ENCODE measurements around the gene DSTYK. TPM values are rescaled to one million over a fixed set of nuclear protein-coding genes. Genes with fewer than 3 reads are reported as not detected.

Gene DSTYK
- total and polyA plus RNA-seq, 2 donors: 8.6 to 15.5 TPM

GRCh38 chr1:205141236-205142101 is 70.0 kb downstream of the DSTYK start:
- Histone ChIP-seq H3K4me3 (ENCODE audit: low read depth, low read length) (no peak overlapping the region), H3K36me3 (ENCODE audit: insufficient read depth) (no peaks in the 10 kb centered on the region), H3K4me1 (ENCODE audit: insufficient read depth) (no peaks in the 10 kb centered on the region), H3K27ac (ENCODE audit: low read depth) (no peak overlapping the region)
- 19% methylated on average over 12 of the region's 12 CpGs for WGBS
- DNase-seq (ENCODE audit: extremely low spot score): peak; percentile 66

- 70% methylated on average over 4 of the region's 4 CpGs for WGBS
- no peaks in the 10 kb centered on the region for H3K36me3 ChIP-seq (ENCODE audit: insufficient read depth)
- H3K4me1 ChIP-seq (ENCODE audit: insufficient read depth): no peaks in the 10 kb centered on the region
- no peak for DNase-seq (ENCODE audit: extremely low spot score)
- H3K4me3 ChIP-seq (ENCODE audit: low read depth, low read length): no peak overlapping the region
- H3K27ac ChIP-seq (ENCODE audit: low read depth): no peak overlapping the region
Observed at GRCh38 chr1:205140113-205140512, 71.4 kb downstream of the DSTYK start.

GRCh38 chr1:205137901-205138300 is 73.6 kb downstream of the DSTYK start:
- Histone ChIP-seq H3K4me3 (ENCODE audit: low read depth, low read length) (no peak overlapping the region), H3K36me3 (ENCODE audit: insufficient read depth) (no peaks in the 10 kb centered on the region), H3K27ac (ENCODE audit: low read depth) (no peak overlapping the region), H3K4me1 (ENCODE audit: insufficient read depth) (no peaks in the 10 kb centered on the region)
- DNase-seq (ENCODE audit: extremely low spot score): no peak
- WGBS: 74% methylated on average over 3 of the region's 3 CpGs

DNA sequence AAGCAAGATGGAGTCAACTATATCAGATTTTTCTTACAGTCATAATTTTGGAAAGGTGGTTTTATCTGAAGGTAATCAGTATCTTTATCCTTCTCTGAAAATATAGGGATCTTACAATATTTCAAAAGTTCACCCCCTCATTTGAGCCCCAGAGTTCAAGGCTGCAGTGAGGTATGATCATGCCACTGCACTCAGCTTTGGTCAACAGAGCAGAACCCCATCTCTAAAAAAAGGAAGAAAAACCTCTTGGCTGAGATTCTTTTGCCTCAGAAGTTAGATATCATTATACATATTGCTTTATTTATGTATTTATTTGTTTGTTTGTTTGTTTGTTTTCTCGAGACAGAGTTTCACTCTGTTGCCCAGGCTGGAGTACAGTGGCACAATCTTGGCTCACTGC is 78.2 kb downstream of the DSTYK start:
- no peaks in the 10 kb centered on the region for H3K36me3 ChIP-seq (ENCODE audit: insufficient read depth)
- H3K4me1 ChIP-seq (ENCODE audit: insufficient read depth): no peaks in the 10 kb centered on the region
- WGBS: 71% methylated on average over 1 of the region's 1 CpG
- no peak overlapping the region for H3K27ac ChIP-seq (ENCODE audit: low read depth)
- no peak for DNase-seq (ENCODE audit: extremely low spot score)
- no peak overlapping the region for H3K4me3 ChIP-seq (ENCODE audit: low read depth, low read length)

GRCh38 chr1:205129447-205130029 is 82.0 kb downstream of the DSTYK start:
- 82% methylated on average over 4 of the region's 4 CpGs for WGBS
- no peak for DNase-seq (ENCODE audit: extremely low spot score)
- no peaks in the 10 kb centered on the region for H3K4me1 ChIP-seq (ENCODE audit: insufficient read depth)
- no peak overlapping the region for H3K4me3 ChIP-seq (ENCODE audit: low read depth, low read length)
- no peak overlapping the region for H3K27ac ChIP-seq (ENCODE audit: low read depth)
- H3K36me3 ChIP-seq (ENCODE audit: insufficient read depth): no peaks in the 10 kb centered on the region

GRCh38 chr1:205128050-205128449 is 83.5 kb downstream of the DSTYK start:
- Histone ChIP-seq H3K4me3 (ENCODE audit: low read depth, low read length) (no peak overlapping the region), H3K27ac (ENCODE audit: low read depth) (no peak overlapping the region), H3K4me1 (ENCODE audit: insufficient read depth) (no peaks in the 10 kb centered on the region), H3K36me3 (ENCODE audit: insufficient read depth) (no peaks in the 10 kb centered on the region)
- DNase-seq (ENCODE audit: extremely low spot score): no peak
- 85% methylated on average over 2 of the region's 2 CpGs for WGBS

- Histone ChIP-seq H3K4me3 (ENCODE audit: low read depth, low read length) (no peak overlapping the region), H3K36me3 (ENCODE audit: insufficient read depth) (no peaks in the 10 kb centered on the region), H3K4me1 (ENCODE audit: insufficient read depth) (no peaks in the 10 kb centered on the region), H3K27ac (ENCODE audit: low read depth) (no peak overlapping the region)
- 85% methylated on average over 3 of the region's 3 CpGs for WGBS
- DNase-seq (ENCODE audit: extremely low spot score): no peak
Observed at GRCh38 chr1:205127646-205128045, 83.9 kb downstream of the DSTYK start.

GRCh38 chr1:205124726-205125125 is 86.8 kb downstream of the DSTYK start:
- no peak overlapping the region for H3K27ac ChIP-seq (ENCODE audit: low read depth)
- no peak for DNase-seq (ENCODE audit: extremely low spot score)
- 82% methylated on average over 7 of the region's 7 CpGs for WGBS
- no peak overlapping the region for H3K4me3 ChIP-seq (ENCODE audit: low read depth, low read length)
- H3K4me1 ChIP-seq (ENCODE audit: insufficient read depth): no peaks in the 10 kb centered on the region
- no peaks in the 10 kb centered on the region for H3K36me3 ChIP-seq (ENCODE audit: insufficient read depth)

GRCh38 chr1:205122489-205122882 is 89.0 kb downstream of the DSTYK start:
- DNase-seq (ENCODE audit: extremely low spot score): no peak
- H3K36me3 ChIP-seq (ENCODE audit: insufficient read depth): no peaks in the 10 kb centered on the region
- H3K4me1 ChIP-seq (ENCODE audit: insufficient read depth): no peaks in the 10 kb centered on the region
- 20% methylated on average over 9 of the region's 9 CpGs for WGBS
- peak overlapping the region; percentile 43 for H3K4me3 ChIP-seq (ENCODE audit: low read depth, low read length)
- peak overlapping the region; percentile 77 for H3K27ac ChIP-seq (ENCODE audit: low read depth)

DNA sequence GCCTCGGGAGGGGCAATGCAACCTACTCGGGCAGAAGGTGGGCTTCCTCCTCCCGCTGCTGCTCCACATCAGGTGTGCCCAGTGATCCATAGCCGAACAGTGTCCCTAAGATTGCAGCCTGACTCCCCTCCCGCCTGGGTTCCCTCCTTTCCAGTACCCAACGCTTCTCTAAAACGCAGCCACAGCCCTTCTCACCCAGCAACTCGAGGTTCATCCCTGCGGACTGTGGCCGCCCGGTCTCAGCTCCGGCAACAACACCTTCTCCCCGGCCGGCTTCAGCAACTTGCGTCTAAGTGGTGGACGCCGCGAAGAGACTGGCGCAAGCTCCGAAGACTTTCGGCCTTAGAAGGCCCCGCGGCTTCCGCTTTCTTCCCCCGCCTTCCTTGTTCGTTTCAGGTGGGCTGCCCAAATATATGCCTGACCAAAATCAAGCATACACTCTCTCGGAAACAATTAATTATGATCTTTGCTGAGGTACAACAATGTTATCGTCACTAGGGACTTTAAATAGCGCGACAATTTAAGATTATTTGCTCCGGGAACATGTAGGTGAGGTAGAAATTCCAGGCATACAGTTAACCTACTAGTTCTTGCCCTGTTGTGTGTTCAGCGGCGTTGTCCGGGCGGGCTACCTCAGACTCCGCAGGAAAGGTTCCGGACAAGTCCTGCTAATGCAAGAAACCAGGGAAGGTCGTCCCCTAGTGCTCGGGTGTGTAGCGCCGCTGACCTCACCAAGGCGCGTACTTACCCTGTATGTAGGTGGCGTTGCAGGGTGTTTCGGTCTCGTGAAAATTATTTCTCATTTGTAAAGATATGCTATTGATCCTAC is 89.6 kb downstream of the DSTYK start, which contains the start of gene RBBP5:
Gene RBBP5 (minus strand): TSS at position 319 of the 829 bp plus-strand sequence. CDS start 105 bp downstream, at position 214.
- WGBS: under 1% methylated on average over 46 of the region's 46 CpGs
- peak within 1 kb of the TSS; percentile 77 for H3K27ac ChIP-seq (ENCODE audit: low read depth)
- H3K4me1 ChIP-seq (ENCODE audit: insufficient read depth): no peaks in the 10 kb centered on the region
- no peaks in the 10 kb centered on the region for H3K36me3 ChIP-seq (ENCODE audit: insufficient read depth)
- DNase-seq (ENCODE audit: extremely low spot score): peak; percentile 95
- peak within 1 kb of the TSS; percentile 95 for H3K4me3 ChIP-seq (ENCODE audit: low read depth, low read length)

DNA sequence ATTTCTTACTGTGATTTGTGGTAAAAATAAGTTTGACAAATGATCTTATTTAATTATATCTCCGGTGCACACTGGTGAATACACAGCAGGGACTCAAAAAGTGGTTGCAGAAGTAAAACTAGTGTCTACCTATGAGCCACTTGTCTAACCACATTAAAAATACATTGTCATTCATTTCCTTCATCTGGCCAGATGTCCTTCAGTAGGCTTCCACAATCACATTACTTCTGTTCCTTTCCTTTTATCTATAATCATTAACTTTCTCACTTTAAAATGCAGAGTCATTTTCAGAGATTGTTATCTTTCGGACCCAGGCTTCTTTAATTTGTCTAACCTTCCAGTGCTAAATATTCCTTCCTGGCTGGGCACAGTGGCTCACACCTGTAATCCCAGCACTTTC is 92.8 kb downstream of the DSTYK start:
- Histone ChIP-seq H3K4me1 (ENCODE audit: insufficient read depth) (no peaks in the 10 kb centered on the region), H3K4me3 (ENCODE audit: low read depth, low read length) (no peak overlapping the region), H3K27ac (ENCODE audit: low read depth) (no peak overlapping the region), H3K36me3 (ENCODE audit: insufficient read depth) (no peaks in the 10 kb centered on the region)
- 89% methylated on average over 2 of the region's 2 CpGs for WGBS
- DNase-seq (ENCODE audit: extremely low spot score): no peak

DNA sequence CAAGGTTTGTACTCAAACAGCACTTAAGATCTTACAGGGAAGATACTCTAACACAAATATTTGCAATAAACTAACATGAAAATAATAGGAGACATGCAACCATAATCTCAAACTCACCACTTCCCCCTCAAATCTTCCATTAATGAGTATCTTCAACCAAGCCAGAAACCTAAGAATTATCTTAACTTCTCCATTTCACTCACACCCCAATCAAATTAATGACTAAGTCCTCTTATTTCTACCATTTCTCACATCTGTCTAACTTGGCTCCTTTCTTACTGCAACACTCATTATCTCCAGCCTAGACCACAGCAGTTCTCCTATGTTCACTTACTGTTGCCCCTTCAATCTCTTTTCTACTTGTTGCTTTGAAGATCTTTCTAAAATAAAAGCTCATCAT is 100.1 kb downstream of the DSTYK start:
- H3K27ac ChIP-seq (ENCODE audit: low read depth): no peak overlapping the region
- H3K4me1 ChIP-seq (ENCODE audit: insufficient read depth): no peaks in the 10 kb centered on the region
- no peaks in the 10 kb centered on the region for H3K36me3 ChIP-seq (ENCODE audit: insufficient read depth)
- H3K4me3 ChIP-seq (ENCODE audit: low read depth, low read length): no peak overlapping the region
- no peak for DNase-seq (ENCODE audit: extremely low spot score)

DNA sequence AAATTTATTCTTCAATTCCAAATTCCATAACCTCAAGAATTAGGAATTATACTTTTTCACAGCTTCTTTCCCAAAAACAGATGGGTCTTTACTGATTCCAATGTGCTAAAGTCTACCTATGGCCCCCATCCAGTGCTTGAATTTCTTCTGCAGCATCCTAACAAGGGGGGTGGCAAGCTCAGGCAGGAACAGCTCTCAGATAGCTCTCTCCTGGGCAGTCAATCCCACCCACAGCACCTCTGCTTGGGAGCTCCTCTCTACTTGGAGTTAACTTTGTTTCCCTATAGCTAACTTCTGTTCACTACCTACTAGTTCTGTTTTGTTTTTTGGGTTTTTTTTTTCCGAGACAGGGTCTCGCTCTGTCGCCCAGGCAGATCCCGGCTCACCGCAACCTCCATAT is 101.8 kb downstream of the DSTYK start:
- H3K36me3 ChIP-seq (ENCODE audit: insufficient read depth): peaks cover 2% of the 10 kb centered on the region
- 79% methylated on average over 5 of the region's 5 CpGs for whole genome bisulfite sequencing
- no peak overlapping the region for H3K4me3 ChIP-seq (ENCODE audit: low read depth, low read length)
- DNase-seq (ENCODE audit: extremely low spot score): no peak
- H3K4me1 ChIP-seq (ENCODE audit: insufficient read depth): no peaks in the 10 kb centered on the region
- no peak overlapping the region for H3K27ac ChIP-seq (ENCODE audit: low read depth)

Measured in urinary bladder (tissue), 4 donors.